ENCODE measurements around the gene EIF4G3. TPM values are rescaled to one million over a fixed set of nuclear protein-coding genes. Genes with fewer than 3 reads are reported as not detected.
"Not testable (repeated sequence)": the region's sequence is repeated elsewhere in the genome, so short reads cannot be mapped to it uniquely, and the experiment has no call there.

The EIF4G3 gene
- total RNA-seq, 1 experiment from 2014 or later: 65.3 TPM

DNA sequence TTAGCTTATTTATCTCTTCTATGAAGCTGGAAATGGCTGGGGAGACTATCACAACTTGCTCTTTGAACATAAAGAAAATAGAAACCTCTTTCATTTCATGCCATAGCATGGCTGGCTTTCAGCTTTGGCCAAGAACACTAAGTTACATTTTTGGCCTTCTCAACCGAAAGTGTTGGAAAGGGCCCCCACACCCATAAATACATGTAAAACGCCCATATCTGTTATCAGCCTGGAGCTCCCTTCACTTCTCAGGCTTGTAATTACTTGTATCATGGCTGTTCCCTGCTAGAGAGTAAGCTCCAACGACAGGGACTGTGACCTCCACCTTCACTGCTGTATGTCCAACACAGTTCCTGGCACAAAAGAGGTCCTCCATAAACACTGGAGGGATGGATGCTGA, 12.7 kb upstream of the EIF4G3 start:
- DNase-seq (ENCODE audit: low spot score): no peak

DNA sequence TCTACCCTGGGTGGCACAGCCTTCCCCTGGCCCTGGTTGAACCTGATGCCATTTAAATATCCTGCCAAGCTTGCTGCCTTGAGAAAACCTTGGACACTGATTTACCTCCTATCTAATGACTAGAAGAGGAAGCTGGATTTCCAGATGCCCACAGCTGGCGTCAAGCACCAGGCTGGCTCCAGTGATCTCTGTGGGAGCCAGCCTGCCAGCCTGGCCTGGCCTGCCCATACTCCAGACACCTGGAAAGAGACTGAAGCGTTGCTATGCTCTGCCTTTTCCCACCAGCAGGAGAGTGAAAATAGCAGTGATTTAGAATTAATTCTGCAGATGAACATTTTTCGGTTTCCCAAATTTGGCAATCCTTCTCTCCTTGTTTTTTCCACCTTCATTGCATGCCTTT, 11.5 kb upstream of the EIF4G3 start:
- no peak for DNase-seq (ENCODE audit: low spot score)

DNA sequence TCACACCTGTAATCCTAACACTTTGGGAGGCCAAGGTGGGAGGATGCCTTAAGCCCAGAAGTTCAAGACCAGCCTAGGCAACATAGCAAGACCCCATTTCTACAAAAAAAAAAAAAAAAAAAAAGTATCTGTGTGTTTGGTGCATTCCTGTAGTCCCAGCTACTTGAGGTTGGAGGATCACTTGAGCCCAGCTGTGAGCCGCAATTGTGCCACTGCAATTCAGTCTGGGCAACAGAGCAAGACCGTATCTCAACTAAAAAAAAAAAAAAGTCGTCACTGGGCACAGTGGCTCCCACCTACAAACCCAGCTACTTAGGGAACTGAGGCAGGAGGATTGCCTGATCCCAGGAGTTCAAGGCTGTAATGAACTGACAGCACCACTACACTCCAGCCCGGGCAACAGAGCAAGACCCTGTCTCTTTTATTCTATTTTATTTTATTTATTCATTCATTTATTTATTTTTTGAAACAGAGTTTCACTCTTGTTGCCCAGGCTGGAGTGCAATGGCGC, 8.6 kb upstream of the EIF4G3 start:
- no peak for DNase-seq (ENCODE audit: low spot score)

DNA sequence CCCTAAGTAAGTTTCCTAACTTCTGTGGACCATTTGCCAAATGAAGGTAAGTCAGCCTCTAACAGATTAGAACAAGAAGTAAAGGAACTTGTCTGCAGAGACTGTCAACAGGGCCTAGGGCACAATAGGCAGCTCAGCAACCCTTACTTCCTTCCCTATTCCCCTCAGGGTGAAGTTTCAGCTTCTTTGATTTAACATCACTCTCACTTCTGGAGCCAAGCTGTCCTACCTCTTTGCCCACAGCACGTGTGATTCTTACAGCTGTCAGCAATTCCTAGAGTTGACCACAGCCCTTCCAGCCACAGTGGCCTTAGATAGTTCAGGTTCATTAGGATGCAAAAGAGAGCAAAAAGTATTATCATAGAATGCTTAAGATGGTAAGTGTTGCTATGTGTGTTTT, 7.6 kb upstream of the EIF4G3 start:
- DNase-seq (ENCODE audit: low spot score): no peak

DNA sequence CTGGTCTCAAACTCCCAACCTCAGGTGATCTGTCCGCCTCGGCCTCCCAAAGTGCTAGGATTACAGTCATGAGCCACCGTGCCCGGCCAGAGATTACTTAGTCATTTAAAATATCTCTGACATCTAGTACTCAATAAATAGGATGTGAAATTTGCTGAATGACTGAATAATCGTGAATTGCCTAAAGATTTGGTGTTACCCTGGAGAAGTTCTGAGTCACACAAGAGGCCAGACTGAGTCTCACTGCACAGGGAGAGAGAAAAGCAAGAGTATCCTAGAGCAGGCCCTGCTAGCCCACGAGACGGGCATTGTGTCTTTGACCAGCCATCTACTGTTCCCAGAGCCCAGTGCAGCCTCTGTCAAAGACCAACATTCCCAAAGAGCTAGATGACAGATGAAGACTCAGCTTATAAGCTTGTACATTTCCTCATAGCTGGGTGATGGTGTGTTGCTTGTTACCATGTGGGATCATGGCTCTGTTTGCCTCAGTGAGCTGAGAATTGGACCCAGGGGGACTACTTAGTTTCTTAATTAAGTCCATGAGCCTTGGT, 5.6 kb upstream of the EIF4G3 start:
- DNase-seq (ENCODE audit: low spot score): no peak

DNA sequence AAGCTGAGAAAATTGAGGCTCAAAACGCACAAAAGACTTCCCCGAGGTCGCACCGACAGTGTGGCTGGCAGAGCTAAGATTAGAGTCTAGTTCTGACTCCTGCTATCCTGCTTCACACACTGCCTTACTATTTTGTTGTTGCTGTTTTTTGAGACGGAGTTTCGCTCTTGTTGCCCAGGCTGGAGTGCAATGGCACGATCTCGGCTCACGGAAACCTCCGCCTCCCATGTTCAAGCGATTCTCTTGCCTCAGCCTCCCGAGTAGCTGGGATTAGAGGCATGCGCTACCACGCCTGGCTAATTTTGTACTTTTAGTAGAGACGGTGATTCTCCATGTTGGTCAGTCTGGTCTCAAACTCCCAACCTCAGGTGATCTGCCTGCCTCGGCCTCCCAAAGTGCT, 1.6 kb upstream of the EIF4G3 start:
- not testable (repeated sequence) for DNase-seq (ENCODE audit: low spot score)

DNA sequence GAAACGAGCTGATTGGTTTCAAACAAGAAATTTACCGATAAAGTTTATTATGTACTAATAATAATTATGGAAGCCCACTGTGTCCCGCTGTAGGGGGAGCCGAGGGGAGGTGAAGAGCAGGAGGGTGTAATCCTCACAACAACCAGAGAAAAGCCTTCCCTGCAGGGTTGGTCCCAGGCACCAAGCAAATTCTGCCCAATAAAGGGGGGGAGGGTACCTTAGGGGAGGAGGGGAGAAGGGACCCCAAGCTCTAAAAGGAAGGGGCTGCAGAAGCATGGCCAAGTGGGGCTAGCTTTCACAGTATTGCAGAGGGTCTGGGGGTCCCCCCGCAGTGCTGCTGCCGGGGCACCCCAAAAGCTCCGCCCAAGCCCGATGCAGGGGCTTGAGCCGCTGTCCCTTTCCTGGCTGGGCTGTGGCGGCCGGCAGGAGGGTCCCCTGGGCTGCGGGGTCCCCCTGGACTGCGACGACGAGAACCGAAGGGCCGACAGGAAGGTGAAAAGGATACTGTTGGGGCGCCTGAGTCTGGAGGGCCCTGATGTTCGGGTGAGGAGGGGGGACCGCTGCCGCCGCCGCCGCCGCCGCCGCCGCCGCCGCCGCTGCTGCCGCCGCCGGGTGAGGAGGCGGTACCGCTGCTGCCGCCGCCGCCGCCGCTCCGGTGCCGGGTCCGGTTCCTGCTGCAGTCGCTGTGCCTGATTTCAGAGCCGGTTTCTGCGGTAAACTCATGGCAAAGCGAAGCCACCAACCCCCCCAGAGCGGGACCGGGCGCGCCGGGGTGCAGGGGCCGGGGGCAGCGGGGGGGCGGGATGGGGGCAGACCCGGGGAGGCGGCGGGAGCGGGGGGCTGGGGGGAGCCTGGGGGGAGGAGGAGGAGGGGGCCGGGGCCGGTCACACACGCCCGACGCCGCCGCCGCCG, 771 bp downstream of the EIF4G3 start:
- DNase-seq (ENCODE audit: low spot score): no peak

DNA sequence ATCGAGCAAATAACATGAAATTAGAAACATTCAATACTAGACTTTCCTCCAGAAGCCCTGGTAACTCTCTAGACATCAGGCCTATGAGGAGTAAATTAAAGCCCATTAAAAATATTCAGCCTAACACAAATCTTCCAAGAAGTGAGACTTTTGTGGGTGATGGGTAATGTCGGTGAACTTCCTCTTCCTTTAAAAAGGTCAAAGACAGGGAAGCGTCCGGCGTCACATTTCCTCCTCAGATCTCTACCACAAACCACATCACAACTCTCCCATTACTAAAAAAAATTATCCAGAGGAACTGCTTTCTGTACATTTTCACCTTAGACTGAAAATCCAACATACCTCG, 1.4 kb downstream of the EIF4G3 start:
- DNase-seq (ENCODE audit: low spot score): peak; percentile 57

DNA sequence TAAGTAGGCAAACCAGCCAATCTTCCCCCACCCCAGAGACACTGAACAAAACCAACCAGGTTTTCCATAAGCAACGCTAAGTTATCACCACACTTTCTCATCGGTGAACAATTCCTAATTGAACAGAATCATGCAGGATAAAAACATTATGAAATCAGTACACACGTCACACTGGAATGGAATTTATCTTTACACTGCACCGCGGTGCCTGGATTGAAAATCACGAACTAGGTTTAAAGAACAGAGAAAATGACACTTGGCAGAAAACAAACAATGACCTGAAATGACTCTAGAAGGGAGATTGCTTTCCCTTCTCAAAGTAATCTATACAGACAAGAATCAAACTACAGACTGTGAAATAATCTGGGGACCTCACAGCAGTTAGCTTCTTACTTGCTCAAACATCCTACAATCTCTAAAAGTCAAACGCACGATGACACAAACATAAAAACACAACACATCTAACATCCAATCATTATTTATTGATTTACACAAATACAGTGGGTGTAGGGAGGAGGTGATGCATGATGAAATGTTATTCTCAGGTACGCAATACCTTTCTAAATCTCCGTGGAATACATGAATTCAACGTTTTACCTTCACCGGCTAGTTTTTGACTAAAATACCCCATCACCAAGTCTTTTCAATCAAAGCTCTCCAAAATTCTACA, 1.9 kb downstream of the EIF4G3 start:
- DNase-seq (ENCODE audit: low spot score): peak; percentile 12

DNA sequence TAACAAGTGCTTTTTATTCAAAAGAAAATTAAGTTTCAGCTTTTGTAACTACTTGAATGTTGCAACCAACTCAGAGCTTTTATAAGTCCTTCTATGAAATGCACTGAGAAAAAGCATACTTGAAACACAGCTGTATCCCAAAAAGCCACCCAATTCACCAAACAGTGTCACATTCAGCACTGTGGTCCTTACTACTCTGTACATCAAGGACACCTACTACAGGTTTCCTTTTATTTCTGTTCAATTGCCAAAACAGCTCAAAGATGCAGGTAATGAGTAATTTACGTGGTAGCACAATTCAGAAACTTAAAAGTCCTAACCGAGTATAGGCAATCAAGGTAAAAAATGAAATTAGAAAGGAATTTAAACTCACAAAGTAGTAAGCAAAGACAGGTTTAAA, 2.5 kb downstream of the EIF4G3 start:
- DNase-seq (ENCODE audit: low spot score): no peak

DNA sequence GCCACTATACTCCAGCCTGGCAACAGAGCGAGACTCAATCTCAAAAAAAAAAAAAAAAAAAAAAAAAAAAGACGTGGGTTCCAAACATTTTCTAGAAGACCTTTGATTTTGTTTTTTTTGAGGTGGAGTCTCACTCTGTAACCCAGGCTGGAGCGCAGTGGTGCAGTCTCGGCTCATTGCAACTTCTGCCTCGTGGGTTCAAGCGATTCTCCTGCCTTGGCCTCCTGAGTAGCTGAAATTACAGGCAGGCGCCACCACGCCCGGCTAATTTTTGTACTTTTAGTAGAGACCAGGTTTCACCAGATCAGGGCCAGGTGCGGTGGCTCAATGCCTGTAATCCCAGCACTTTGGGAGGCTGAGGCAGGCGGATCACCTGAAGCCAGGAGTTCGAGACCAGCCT, 3.6 kb downstream of the EIF4G3 start:
- DNase-seq (ENCODE audit: low spot score): not testable (repeated sequence)

DNA sequence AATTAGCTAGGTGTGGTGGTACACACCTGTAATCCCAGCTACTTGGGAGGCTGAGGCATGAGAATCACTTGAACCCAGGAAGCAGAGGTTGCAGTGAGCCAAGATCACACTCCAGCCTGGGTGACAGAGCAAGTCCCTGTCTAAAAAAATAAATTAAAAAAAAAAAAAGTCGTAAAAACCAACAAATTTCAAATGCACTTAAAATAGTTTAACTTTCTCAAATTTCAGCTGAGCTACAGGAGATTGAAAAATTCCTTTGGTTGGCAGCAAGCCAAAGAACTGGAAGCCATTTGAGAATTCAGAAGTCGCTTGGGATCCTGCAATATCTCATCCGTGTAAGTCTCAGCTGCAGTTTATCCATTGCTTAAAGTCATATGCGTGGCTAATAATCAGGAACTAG, 5.9 kb downstream of the EIF4G3 start:
- not testable (repeated sequence) for DNase-seq (ENCODE audit: low spot score)

DNA sequence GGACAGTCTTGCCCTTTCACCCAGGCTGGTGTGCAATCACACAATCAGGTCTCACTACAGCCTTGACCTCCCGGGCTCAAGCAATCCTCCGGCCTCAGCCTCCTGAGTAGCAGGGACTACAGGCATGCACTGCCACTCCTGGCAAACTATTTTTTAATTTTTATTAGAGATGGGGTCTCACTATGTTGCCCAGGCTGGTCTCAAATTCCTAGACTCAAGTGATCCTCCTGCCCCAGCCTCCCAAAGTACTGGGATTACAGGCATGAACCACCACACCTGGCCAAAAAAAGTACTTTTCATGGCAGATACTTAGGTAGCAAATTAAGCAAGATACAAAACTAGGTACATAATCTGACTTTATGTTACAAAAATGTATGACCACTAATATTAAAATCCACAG, 8.3 kb downstream of the EIF4G3 start:
- DNase-seq (ENCODE audit: low spot score): no peak

DNA sequence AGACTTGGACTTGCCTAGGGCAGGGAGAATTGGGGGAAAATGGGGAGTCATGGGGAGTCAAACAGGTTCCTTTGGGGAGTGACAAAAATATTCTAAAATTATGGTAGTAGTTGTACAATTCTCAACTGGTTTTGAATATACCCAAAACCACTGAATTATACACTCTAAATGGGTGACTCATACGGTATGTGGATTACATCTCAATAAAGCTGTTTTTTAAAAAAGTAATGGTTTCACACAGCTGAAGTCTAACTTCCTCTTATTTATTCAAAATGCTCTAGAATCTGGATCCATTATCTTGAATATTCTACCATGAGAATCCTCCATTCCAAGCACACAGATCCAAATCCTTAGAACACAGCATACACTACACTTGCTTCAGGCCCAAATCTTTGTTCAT, 11.1 kb downstream of the EIF4G3 start:
- DNase-seq (ENCODE audit: low spot score): no peak

DNA sequence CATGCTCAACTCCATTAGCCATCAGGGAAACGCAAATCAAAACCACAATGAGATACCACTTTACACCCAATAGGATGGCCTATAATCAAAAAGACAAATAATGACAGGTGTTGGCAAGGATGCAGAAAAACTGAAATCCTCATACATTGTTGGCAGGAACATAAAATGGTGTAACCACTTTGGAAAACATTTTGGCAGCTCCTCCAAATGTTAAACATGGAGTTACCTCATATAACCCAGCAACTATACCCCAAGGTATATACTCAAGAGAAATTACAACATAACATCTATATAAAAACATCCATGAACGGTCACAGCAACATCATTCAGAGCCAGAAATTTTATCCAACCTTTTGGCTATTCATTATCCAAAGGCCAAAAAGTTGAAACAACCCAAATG, 11.6 kb downstream of the EIF4G3 start:
- DNase-seq (ENCODE audit: low spot score): no peak

DNA sequence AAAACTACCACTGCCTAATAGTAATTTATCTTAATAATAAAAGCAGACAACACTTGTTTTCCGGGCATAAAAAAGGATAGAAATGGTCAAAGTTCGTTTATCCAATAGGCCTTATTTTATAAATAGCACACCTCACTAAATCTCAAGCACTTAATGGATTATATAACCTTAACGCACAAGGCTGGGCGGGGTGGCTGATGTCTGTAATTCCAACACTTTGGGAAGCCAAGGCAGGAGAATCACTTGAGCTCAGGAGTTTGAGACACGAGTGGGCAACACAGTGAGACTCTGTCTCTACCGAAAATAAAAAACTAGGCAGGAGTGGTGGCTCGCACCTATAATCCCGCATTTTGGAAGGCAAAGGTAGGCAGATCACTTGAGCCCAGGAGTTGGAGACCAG, 12.4 kb downstream of the EIF4G3 start:
- DNase-seq (ENCODE audit: low spot score): no peak

DNA sequence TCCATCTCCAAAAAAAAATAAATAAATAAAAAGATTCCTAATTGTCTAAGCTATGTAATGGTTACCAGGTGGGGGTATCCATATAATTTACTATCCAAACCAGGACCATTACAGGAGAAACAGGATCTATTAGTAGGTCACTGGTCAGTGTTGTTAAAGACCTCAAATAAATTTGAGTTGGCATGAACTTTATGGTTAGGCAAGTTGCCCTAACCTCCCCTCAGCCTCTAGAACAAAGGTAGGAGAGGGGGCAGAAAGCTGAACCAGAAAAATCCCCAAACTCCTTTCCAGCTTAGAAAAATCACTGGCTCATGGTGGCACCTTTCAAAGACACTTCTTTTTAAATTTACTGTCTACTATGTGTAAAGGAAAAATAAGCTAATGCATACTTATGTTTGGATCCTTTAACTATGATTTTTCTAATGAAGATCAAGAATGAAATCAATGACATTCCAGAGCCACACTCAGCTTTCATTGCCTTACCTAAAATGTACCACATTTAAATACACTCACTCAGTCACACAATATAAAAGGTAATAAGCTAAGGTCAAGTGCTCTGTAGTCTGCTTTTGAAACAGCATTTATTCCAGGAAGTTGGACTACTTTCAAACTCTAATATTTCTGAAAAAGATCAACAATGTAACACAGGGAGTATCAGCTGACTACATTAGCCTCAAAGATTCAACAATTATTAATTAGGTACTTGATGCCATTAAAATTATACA, 13.8 kb downstream of the EIF4G3 start:
- DNase-seq (ENCODE audit: low spot score): no peak

DNA sequence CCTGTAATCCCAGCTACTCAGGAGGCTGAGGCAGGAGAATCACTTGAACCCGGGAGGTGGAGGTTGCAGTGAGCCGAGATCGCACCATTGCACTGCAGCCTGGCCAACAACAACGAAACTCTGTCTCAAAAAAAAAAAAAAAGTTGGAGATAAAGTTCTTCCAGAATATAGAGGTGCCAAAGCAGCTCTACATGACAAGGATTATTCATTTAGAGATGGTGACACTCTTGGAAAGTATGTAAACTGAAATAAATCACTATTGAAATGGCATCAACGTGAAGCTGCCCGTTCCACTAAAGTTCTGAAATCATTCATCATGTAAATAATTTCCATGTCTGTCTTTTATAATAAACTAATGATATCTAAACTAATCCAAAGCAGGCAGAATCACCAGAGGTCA, 14.9 kb downstream of the EIF4G3 start:
- DNase-seq (ENCODE audit: low spot score): no peak

DNA sequence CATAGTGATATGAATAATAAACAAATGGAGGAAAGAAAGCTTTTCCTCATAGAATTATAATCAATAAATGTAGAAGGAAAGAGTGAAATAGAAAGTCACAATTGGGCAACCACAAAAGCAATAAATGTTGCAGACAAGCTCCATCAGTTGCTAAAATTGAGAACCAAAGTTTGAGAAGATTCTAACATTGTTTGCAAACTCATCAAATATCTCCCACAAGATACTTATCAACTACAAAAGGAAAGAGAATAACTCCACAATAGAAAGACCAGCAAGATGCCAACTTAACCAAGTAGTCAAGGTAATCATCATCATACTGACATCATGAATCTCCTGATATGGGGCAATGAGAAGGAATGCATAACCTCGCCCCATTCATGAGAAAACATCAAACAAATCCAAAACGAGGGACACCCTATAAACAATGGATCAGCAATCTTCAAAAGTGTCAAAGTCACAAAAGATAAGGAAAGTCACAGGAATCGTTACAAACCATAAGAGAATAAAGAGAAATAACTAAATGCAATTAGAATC, 16.4 kb downstream of the EIF4G3 start:
- no peak for DNase-seq (ENCODE audit: low spot score)

DNA sequence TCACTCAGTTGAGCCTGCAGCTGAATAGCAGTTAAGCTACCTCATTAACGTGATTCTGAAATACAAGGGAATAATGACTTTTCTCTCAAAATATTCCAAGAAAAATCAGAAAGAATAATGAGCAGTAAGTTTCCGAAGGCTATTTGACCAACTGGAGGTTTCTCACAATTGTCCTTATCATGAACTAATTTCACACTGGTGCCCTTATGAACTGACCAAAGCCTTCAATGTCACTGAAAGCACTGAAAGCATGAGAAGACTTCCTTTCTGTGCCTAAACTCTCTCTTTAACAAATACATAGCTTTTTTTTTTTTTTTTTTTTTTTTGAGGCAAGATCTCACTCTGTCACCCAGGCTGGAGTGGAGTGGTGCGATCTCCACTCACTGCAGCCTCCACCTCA, 18.8 kb downstream of the EIF4G3 start:
- DNase-seq (ENCODE audit: low spot score): no peak

DNA sequence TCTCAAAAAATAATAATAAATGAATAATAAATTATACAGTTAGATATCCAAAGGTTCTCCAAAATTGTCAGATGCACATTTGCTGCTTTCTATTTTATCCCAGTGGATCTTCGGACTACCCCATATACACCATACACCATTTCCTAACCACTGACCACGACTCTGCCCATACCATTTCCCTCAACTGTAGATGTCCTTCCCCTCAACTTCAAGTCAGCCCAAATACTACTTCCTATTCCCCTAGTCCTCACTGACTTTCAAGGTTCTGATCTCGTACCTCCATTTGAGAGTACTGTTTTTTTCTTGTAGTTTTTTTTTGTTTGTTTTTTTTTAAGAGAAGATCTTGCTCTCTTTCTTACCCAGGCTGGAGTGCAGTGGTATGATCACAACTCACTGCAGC, 19.6 kb downstream of the EIF4G3 start:
- no peak for DNase-seq (ENCODE audit: low spot score)

DNA sequence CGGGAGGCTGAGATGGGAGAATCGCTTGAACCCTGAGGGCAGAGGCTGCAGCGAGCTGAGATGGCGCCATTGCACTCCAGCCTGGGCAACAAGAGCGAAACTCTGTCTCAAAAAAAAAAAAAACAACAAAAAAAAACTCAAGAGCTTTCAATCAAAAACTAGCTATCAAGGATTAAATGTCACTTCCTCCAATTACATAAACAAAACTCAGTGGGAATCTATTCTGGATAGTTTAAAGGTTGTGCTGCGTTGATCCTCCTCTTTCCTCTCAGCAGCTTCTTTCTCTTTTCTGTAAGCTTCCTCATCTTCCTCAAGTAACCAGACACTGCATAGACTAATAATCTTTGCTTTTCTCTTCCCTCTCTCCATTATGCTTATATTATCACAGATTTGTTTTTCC, 20.7 kb downstream of the EIF4G3 start:
- no peak for DNase-seq (ENCODE audit: low spot score)
